HepG2 (cell line): ENCODE data around the gene TFEB.

Source experiments
- EZH2 ChIP-seq: conservative IDR thresholded peaks from 2 replicates; pipeline ENCODE4 v1.6.1; 2012; ENCODE audit warnings: mild to moderate bottlenecking, low read depth, low read length, moderate library complexity
- FOXC1 ChIP-seq: sonication (generic); formaldehyde crosslinking; IDR thresholded peaks from 2 replicates; pipeline ENCODE4 v1.8.0; 2022; ENCODE audit warnings: mild to moderate bottlenecking, missing genetic modification reagents, borderline replicate concordance
- KDM5B ChIP-seq: sonication (generic); formaldehyde crosslinking; IDR thresholded peaks from 2 replicates; pipeline ENCODE4 v1.4.0; 2020; ENCODE audit warnings: missing genetic modification reagents, mild to moderate bottlenecking, borderline replicate concordance
- POLR2AphosphoS5 ChIP-seq: IDR thresholded peaks from 2 replicates; pipeline ENCODE4 v1.6.1; 2012; ENCODE audit warnings: low read depth, low read length
- TAF1 ChIP-seq: sonication (generic); formaldehyde crosslinking; IDR thresholded peaks from 2 replicates; pipeline ENCODE4 v1.4.0; 2020; ENCODE audit warnings: missing genetic modification reagents
- TBL1XR1 ChIP-seq: fragments of 150-350 bp; IDR thresholded peaks from 2 replicates; pipeline ENCODE4 v1.6.1; 2014; ENCODE audit warnings: borderline replicate concordance, low read length; ENCODE audit not compliant: partially characterized antibody
- YEATS2 ChIP-seq: sonication (generic); formaldehyde crosslinking; IDR thresholded peaks from 2 replicates; pipeline ENCODE4 v1.4.0; 2020; ENCODE audit warnings: missing genetic modification reagents, borderline replicate concordance
- ZBTB21 ChIP-seq: sonication (generic); formaldehyde crosslinking; IDR thresholded peaks from 2 replicates; pipeline ENCODE4 v1.4.0; 2020; ENCODE audit warnings: missing genetic modification reagents
- TF ChIP-seq, protein P1 (sequence below): sonication (generic); formaldehyde crosslinking; IDR thresholded peaks from 2 replicates; pipeline ENCODE4 v1.4.0; 2020; ENCODE audit warnings: missing genetic modification reagents
- TF ChIP-seq, protein P2 (sequence below): sonication (generic); formaldehyde crosslinking; IDR thresholded peaks from 2 replicates; pipeline ENCODE4 v1.4.0; 2020; ENCODE audit warnings: mild to moderate bottlenecking, missing genetic modification reagents
- TF ChIP-seq, protein P3 (sequence below): sonication (generic); formaldehyde crosslinking; IDR thresholded peaks from 2 replicates; pipeline ENCODE4 v1.8.0; 2022; ENCODE audit warnings: missing genetic modification reagents, low read depth, mild to moderate bottlenecking, borderline replicate concordance

DNA sequence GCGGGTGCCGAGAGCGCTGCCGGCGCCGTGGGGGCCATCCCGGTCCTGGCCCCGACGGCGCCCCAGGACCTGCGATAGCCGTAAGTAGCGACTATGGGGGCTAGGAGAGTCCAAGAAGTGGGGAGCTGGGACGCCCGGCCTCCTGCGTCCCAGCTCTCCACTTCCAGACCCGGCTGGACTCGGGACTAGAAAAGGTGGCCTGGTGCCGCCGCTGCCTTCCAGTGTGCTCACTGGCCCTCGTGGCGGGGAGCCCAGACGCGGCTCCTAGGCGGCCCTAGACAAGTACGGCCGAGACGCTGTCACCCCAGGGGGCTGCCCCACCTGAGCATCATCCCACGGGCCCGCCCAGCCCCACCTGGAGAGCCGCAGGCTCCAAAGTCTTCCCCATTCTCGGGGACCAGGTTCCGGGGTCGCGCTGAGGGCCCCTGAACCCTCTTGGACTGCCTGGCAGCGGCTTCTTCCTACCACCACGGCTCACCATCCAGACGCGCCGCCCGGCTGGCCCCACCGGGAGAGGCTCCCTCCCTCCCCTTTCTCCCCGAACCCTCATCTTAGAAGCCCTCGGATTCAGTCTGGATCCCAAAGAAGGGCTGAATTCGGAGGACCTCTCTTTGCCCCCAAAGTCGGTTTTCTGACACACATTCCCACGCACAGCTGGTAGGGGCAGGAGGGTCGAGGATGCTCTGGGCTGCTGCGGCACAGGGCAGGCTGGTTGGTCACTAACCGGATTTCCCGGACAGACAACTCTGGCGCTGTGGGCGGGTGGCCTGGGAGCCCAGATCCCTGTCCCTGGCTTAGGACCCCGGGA lies 98.0 kb downstream of the TFEB start:
- TF ChIP-seq YEATS2 (CRISPR knock-in tag) (no peak), TBL1XR1 (no peak), TAF1 (no peak), FOXC1 (CRISPR knock-in tag) (no peak), EZH2 (no peak), POLR2AphosphoS5 (no peak), ZBTB21 (no peak), KDM5B (CRISPR knock-in tag) (no peak)
- TF ChIP-seq, protein P1, sequence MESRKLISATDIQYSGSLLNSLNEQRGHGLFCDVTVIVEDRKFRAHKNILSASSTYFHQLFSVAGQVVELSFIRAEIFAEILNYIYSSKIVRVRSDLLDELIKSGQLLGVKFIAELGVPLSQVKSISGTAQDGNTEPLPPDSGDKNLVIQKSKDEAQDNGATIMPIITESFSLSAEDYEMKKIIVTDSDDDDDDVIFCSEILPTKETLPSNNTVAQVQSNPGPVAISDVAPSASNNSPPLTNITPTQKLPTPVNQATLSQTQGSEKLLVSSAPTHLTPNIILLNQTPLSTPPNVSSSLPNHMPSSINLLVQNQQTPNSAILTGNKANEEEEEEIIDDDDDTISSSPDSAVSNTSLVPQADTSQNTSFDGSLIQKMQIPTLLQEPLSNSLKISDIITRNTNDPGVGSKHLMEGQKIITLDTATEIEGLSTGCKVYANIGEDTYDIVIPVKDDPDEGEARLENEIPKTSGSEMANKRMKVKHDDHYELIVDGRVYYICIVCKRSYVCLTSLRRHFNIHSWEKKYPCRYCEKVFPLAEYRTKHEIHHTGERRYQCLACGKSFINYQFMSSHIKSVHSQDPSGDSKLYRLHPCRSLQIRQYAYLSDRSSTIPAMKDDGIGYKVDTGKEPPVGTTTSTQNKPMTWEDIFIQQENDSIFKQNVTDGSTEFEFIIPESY: no peak
- TF ChIP-seq, protein P2, sequence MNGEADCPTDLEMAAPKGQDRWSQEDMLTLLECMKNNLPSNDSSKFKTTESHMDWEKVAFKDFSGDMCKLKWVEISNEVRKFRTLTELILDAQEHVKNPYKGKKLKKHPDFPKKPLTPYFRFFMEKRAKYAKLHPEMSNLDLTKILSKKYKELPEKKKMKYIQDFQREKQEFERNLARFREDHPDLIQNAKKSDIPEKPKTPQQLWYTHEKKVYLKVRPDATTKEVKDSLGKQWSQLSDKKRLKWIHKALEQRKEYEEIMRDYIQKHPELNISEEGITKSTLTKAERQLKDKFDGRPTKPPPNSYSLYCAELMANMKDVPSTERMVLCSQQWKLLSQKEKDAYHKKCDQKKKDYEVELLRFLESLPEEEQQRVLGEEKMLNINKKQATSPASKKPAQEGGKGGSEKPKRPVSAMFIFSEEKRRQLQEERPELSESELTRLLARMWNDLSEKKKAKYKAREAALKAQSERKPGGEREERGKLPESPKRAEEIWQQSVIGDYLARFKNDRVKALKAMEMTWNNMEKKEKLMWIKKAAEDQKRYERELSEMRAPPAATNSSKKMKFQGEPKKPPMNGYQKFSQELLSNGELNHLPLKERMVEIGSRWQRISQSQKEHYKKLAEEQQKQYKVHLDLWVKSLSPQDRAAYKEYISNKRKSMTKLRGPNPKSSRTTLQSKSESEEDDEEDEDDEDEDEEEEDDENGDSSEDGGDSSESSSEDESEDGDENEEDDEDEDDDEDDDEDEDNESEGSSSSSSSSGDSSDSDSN (CRISPR knock-in tag): no peak
- TF ChIP-seq, protein P3, sequence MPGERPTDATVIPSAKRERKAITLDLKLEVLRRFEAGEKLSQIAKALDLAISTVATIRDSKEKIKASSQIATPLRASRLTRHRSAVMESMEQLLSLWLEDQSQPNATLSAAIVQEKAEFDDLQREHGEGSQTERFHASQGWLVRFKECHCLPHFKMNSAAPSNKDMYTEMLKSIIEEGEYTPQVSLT (CRISPR knock-in tag): no peak
